Keratinocyte (primary cell): Measurements from ENCODE around the gene FAM221B. TPM values are rescaled to one million over a fixed set of nuclear protein-coding genes. Genes with fewer than 3 reads are reported as not detected.

Experiments
- DNase-seq: peaks from one replicate; pipeline ENCODE4 v3.0.0-alpha.2; 2011; ENCODE audit warnings: low read depth, missing footprints, low spot score
- FAIRE-seq: peaks from 2 replicates; lab custom pipeline; 2011; peaks lifted over from hg19 to GRCh38; lab: Jason Lieb, UNC
- H2AFZ ChIP-seq: 2 replicates; pipeline ENCODE4 v1.6.0; 2012; ENCODE audit warnings: low read length, control low read depth, inconsistent platforms; ENCODE audit not compliant: control insufficient read depth
- H3K27ac ChIP-seq: 2 replicates; pipeline ENCODE4 v1.5.1; 2011; ENCODE audit warnings: low read length; ENCODE audit not compliant: control insufficient read depth, insufficient read depth
- H3K27me3 ChIP-seq: 3 replicates; pipeline ENCODE4 v1.6.0; 2011; ENCODE audit warnings: low read length; ENCODE audit not compliant: control insufficient read depth, insufficient read depth; ENCODE audit errors: extremely low read depth
- H3K36me3 ChIP-seq, 2 experiments: 2 replicates in 1 of 2; 3 replicates in 1 of 2; pipeline ENCODE4 v1.5.1; 2011; ENCODE audit warnings: low read length in 2 of 2, mild to moderate bottlenecking in 1 of 2; ENCODE audit not compliant: control insufficient read depth in 2 of 2, insufficient read depth in 2 of 2; ENCODE audit errors: extremely low read depth in 1 of 2
- H3K4me1 ChIP-seq: 3 replicates; pipeline ENCODE4 v1.5.1; 2011; ENCODE audit warnings: low read length; ENCODE audit not compliant: control insufficient read depth, insufficient read depth; ENCODE audit errors: extremely low read depth
- H3K4me2 ChIP-seq: 3 replicates; pipeline ENCODE4 v1.6.0; 2011; ENCODE audit warnings: low read depth, low read length; ENCODE audit not compliant: control insufficient read depth, insufficient read depth; ENCODE audit errors: extremely low read depth
- H3K4me3 ChIP-seq, 3 experiments: fragments of 200-600 bp in 1 of 3; sonication (generic) in 1 of 3; 2 replicates in 2 of 3; 3 replicates in 1 of 3; pipeline ENCODE4 v1.5.1; 2011 to 2016; ENCODE audit warnings: low read length in 3 of 3, mild to moderate bottlenecking in 3 of 3, control low read depth in 2 of 3, inconsistent platforms in 1 of 3, low read depth in 1 of 3, mixed read lengths in 1 of 3, mixed run types in 1 of 3, moderate library complexity in 1 of 3; ENCODE audit not compliant: control insufficient read depth in 2 of 3, insufficient read depth in 2 of 3; ENCODE audit errors: extremely low read depth in 1 of 3
- H3K79me2 ChIP-seq: 2 replicates; pipeline ENCODE4 v1.6.0; 2012; ENCODE audit warnings: low read length; ENCODE audit not compliant: control insufficient read depth, insufficient read depth
- H3K9ac ChIP-seq: 3 replicates; pipeline ENCODE4 v1.6.0; 2011; ENCODE audit warnings: low read length; ENCODE audit not compliant: control insufficient read depth, insufficient read depth; ENCODE audit errors: extremely low read depth
- H3K9me1 ChIP-seq: 3 replicates; pipeline ENCODE4 v1.6.0; 2011; ENCODE audit warnings: low read length; ENCODE audit not compliant: control insufficient read depth, insufficient read depth; ENCODE audit errors: extremely low read depth
- H3K9me3 ChIP-seq: 2 replicates; pipeline ENCODE4 v1.5.1; 2012; ENCODE audit warnings: low read depth, low read length; ENCODE audit not compliant: control insufficient read depth
- H4K20me1 ChIP-seq: 3 replicates; pipeline ENCODE4 v1.6.0; 2011; ENCODE audit warnings: low read length; ENCODE audit not compliant: control insufficient read depth, insufficient read depth; ENCODE audit errors: extremely low read depth
- EZH2 ChIP-seq: IDR thresholded peaks from one replicate; pipeline ENCODE4 v1.6.1; 2012; ENCODE audit warnings: inconsistent platforms, mild to moderate bottlenecking, low read length, moderate library complexity
- dilution Hi-C: fragments of 300-500 bp; cut with MboI; formaldehyde crosslinking; loops from one replicate; pipeline ENCODE4 v1.7.0; 2020; ENCODE audit warnings: low sequenced_read_pairs; ENCODE audit not compliant: extremely low pct_ligation_motif_present
- polyA plus RNA-seq, 5 experiments: library from polyadenylated mRNA; depleted of rRNA in 3 of 5; stranded (reverse) in 3 of 5; stranded (forward) in 1 of 5; unstranded in 1 of 5; fragments of >200 nt; gene quantifications; 1 replicate in 1 of 5; 2 replicates in 3 of 5; 3 replicates in 1 of 5; pipeline versions ENCODE4 v1.2.1 to v1.2.3, GENCODE V29; 2011 to 2012; ENCODE audit warnings: missing spikeins in 2 of 5, low read depth in 1 of 5, low replicate concordance in 1 of 5
- TF ChIP-seq, protein P1 (sequence below), 3 experiments: IDR thresholded peaks in 1 of 3; conservative IDR thresholded peaks in 1 of 3; optimal IDR thresholded peaks in 1 of 3; 2 replicates in 2 of 3; 3 replicates in 1 of 3; pipeline versions ENCODE3 to v1.5.1; 2011; ENCODE audit warnings: low read length in 3 of 3, mild to moderate bottlenecking in 3 of 3, moderate library complexity in 2 of 3, control low read depth in 1 of 3, inconsistent platforms in 1 of 3; ENCODE audit not compliant: insufficient read depth in 2 of 3; ENCODE audit errors: extremely low read depth in 1 of 3

The FAM221B gene
- polyA plus RNA-seq, 1 donor (not counting 4 experiments of a cell fraction or from before 2014, with no cell fraction given), result not detected

DNA sequence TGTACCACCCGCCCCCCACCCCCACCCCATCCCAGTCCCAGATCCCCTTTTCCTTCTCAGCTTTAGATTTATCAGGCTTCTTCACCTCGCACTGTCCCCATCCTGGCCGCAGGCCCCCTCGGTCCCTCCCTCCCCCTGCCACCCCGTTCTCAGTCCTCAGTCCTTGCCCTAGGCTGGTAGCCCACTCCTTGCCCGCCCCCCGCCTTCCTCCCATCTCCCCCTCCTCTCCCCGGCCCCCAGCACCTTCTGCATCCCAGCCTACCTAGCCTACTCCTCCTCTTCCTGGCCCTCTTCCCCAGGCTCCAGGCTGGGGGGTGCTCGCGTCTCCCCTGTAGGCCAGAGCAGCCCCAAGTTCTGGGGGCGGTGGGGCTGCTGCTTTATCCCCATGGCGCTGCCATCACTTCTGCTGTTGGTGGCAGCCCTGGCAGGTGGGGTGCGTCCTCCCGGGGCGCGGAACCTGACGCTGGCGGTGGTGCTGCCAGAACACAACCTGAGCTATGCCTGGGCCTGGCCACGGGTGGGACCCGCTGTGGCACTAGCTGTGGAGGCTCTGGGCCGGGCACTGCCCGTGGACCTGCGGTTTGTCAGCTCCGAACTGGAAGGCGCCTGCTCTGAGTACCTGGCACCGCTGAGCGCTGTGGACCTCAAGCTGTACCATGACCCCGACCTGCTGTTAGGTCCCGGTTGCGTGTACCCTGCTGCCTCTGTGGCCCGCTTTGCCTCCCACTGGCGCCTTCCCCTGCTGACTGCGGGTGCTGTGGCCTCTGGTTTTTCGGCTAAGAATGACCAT lies 36.3 kb downstream of the FAM221B start:
- Histone ChIP-seq H3K9me1 (no peaks in the 10 kb centered on the region), H3K4me2 (no peak overlapping the region), H3K27me3 (no peaks in the 10 kb centered on the region), H3K4me1 (peaks cover 9% of the 10 kb centered on the region), H2AFZ (no peak overlapping the region), H3K27ac (no peak overlapping the region), H3K4me3 (no peak overlapping the region), H3K9ac (no peak overlapping the region), H3K79me2 (no peaks in the 10 kb centered on the region), H3K9me3 (no peaks in the 10 kb centered on the region), H3K36me3 (no peaks in the 10 kb centered on the region), H4K20me1 (no peaks in the 10 kb centered on the region)
- TF ChIP-seq EZH2, result no peak
- TF ChIP-seq, protein P1, sequence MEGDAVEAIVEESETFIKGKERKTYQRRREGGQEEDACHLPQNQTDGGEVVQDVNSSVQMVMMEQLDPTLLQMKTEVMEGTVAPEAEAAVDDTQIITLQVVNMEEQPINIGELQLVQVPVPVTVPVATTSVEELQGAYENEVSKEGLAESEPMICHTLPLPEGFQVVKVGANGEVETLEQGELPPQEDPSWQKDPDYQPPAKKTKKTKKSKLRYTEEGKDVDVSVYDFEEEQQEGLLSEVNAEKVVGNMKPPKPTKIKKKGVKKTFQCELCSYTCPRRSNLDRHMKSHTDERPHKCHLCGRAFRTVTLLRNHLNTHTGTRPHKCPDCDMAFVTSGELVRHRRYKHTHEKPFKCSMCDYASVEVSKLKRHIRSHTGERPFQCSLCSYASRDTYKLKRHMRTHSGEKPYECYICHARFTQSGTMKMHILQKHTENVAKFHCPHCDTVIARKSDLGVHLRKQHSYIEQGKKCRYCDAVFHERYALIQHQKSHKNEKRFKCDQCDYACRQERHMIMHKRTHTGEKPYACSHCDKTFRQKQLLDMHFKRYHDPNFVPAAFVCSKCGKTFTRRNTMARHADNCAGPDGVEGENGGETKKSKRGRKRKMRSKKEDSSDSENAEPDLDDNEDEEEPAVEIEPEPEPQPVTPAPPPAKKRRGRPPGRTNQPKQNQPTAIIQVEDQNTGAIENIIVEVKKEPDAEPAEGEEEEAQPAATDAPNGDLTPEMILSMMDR (optimal IDR thresholded peaks at IDR 0.05 in 1 of 3, IDR thresholded peaks at IDR 0.05 in 1 of 3, conservative IDR thresholded peaks at IDR 0.05 in 1 of 3; ENCODE audit: extremely low read depth in 1 of 3, insufficient read depth in 2 of 3, low read length in 3 of 3), result no peak
- no peak for FAIRE-seq
- dilution Hi-C loops, result no loop called here
- no peak for DNase-seq

DNA sequence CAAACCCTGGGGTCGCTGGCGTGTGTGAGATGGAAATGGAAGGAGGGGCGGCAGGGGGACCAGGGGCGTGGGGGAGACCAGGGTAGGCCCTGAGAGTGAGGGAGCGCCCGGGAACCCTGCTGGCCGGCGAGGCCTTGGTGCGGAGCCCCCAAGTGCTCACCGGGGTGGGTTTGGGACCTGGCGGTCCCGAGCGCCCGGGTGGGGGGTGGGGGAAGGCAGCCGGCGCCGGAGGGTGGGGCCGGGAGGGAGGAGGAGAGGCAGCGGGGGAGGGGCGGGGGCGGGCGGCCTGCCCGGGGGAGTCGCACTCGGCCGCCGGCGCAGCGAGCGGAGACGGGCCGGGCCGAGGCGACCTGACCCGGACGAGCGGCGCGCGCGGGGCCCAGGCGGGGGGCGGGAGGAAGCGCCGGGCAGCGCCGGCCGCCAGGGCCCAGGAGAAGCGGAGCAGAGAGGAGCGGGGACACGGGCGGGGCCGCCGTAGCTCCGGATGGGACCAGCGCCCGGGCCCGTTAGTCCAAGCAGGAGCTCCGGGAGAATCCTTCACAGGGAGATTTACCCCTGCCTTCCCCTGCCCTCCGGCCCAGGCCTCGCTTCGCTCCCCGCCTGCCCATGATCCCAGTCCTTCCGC lies 37.1 kb downstream of the FAM221B start, which contains the start of gene NPR2:
NPR2 (plus strand) TSS at position 295 of the 625 bp plus-strand sequence. CDS start 818 bp downstream, outside the sequence.
- no peak within 1 kb of the TSS for H3K27ac ChIP-seq
- DNase-seq (no peak), FAIRE-seq (no peak)
- TF ChIP-seq, protein P1 (optimal IDR thresholded peaks at IDR 0.05 in 1 of 3, IDR thresholded peaks at IDR 0.05 in 1 of 3, conservative IDR thresholded peaks at IDR 0.05 in 1 of 3; ENCODE audit: extremely low read depth in 1 of 3, insufficient read depth in 2 of 3, low read length in 3 of 3), result no peak
- TF ChIP-seq EZH2, result no peak
- H3K4me1 ChIP-seq, result peaks cover 9% of the 10 kb centered on the region
- dilution Hi-C loops, result no loop called here
- H3K36me3 ChIP-seq, result no peaks in the 10 kb centered on the region
- H3K79me2 ChIP-seq, result no peaks in the 10 kb centered on the region
- H4K20me1 ChIP-seq, result no peaks in the 10 kb centered on the region
- no peaks in the 10 kb centered on the region for H3K27me3 ChIP-seq
- H3K4me3 ChIP-seq, result peak within 1 kb of the TSS in 2 of 3 experiments; percentile 15 to 33
- H3K9ac ChIP-seq, result peak within 1 kb of the TSS; percentile 33
- peak within 1 kb of the TSS; percentile 56 for H2AFZ ChIP-seq
- no peaks in the 10 kb centered on the region for H3K9me1 ChIP-seq
- H3K9me3 ChIP-seq, result no peaks in the 10 kb centered on the region
- peak within 1 kb of the TSS; percentile 32 for H3K4me2 ChIP-seq
